Measurements from ENCODE around the gene MDFIC2. TPM values are rescaled to one million over a fixed set of nuclear protein-coding genes. Genes with fewer than 3 reads are reported as not detected.
"Not testable (repeated sequence)": the region's sequence is repeated elsewhere in the genome, so short reads cannot be mapped to it uniquely, and the experiment has no call there.

The MDFIC2 gene
- total RNA-seq, 1 experiment from 2014 or later, result 1.3 TPM

- Histone ChIP-seq H3K9me3 (no peaks in the 10 kb centered on the region; the same call in 1 of the 2 replicates), H3K4me3 (no peak overlapping the region), H3K27me3 (no peaks in the 10 kb centered on the region), H3K36me3 (no peaks in the 10 kb centered on the region)
- no peak for DNase-seq
Observed at GRCh38 chr3:70227437-70227836, 85.0 kb downstream of the MDFIC2 start.

GRCh38 chr3:70225146-70225545, 87.3 kb downstream of the MDFIC2 start:
- H3K27me3 ChIP-seq, result no peaks in the 10 kb centered on the region
- DNase-seq, result no peak

GRCh38 chr3:70224337-70224736, 88.1 kb downstream of the MDFIC2 start:
- H3K4me3 ChIP-seq, result no peak overlapping the region
- H3K27me3 ChIP-seq, result no peaks in the 10 kb centered on the region
- H3K36me3 ChIP-seq, result no peaks in the 10 kb centered on the region
- no peak for DNase-seq
- H3K9me3 ChIP-seq, result no peaks in the 10 kb centered on the region; the same call in 1 of the 2 replicates

More at GRCh38 chr3:70225146-70225545, 87.3 kb downstream of the MDFIC2 start:
- no peaks in the 10 kb centered on the region; the same call in 1 of the 2 replicates for H3K9me3 ChIP-seq
- H3K4me3 ChIP-seq, result no peak overlapping the region
- no peaks in the 10 kb centered on the region for H3K36me3 ChIP-seq

GRCh38 chr3:70218471-70218870, 94.0 kb downstream of the MDFIC2 start:
- H3K36me3 ChIP-seq, result no peaks in the 10 kb centered on the region
- H3K4me3 ChIP-seq, result no peak overlapping the region
- H3K27me3 ChIP-seq, result no peaks in the 10 kb centered on the region
- no peaks in the 10 kb centered on the region for H3K9me3 ChIP-seq
- no peak for DNase-seq

- H3K36me3 ChIP-seq, H3K4me3 ChIP-seq, DNase-seq, H3K27me3 ChIP-seq, H3K9me3 ChIP-seq: not testable (repeated sequence)
Observed at GRCh38 chr3:70211274-70211673, 101.2 kb downstream of the MDFIC2 start.

GRCh38 chr3:70201975-70202374, 110.5 kb downstream of the MDFIC2 start:
- Histone ChIP-seq H3K4me3 (no peak overlapping the region), H3K27me3 (no peaks in the 10 kb centered on the region), H3K36me3 (no peaks in the 10 kb centered on the region), H3K9me3 (no peaks in the 10 kb centered on the region)
- no peak for DNase-seq

- Histone ChIP-seq H3K36me3 (no peaks in the 10 kb centered on the region), H3K4me3 (no peak overlapping the region), H3K27me3 (no peaks in the 10 kb centered on the region), H3K9me3 (no peaks in the 10 kb centered on the region)
- no peak for DNase-seq
Observed at GRCh38 chr3:70189884-70190473, 122.5 kb downstream of the MDFIC2 start.

GRCh38 chr3:70186221-70186620, 126.2 kb downstream of the MDFIC2 start:
- no peak for DNase-seq
- H3K36me3 ChIP-seq, result no peaks in the 10 kb centered on the region
- no peaks in the 10 kb centered on the region for H3K9me3 ChIP-seq
- H3K27me3 ChIP-seq, result no peaks in the 10 kb centered on the region
- H3K4me3 ChIP-seq, result no peak overlapping the region

GRCh38 chr3:70185661-70186060, 126.8 kb downstream of the MDFIC2 start:
- Histone ChIP-seq H3K4me3 (no peak overlapping the region), H3K9me3 (no peaks in the 10 kb centered on the region), H3K27me3 (no peaks in the 10 kb centered on the region), H3K36me3 (no peaks in the 10 kb centered on the region)
- no peak for DNase-seq

- no peak overlapping the region for H3K4me3 ChIP-seq
- H3K36me3 ChIP-seq, result no peaks in the 10 kb centered on the region
- H3K27me3 ChIP-seq, result no peaks in the 10 kb centered on the region
- H3K9me3 ChIP-seq, result no peaks in the 10 kb centered on the region
- no peak for DNase-seq
Observed at GRCh38 chr3:70183781-70184504, 128.5 kb downstream of the MDFIC2 start.

- no peak for DNase-seq
- Histone ChIP-seq H3K9me3 (no peaks in the 10 kb centered on the region), H3K36me3 (no peaks in the 10 kb centered on the region), H3K4me3 (no peak overlapping the region), H3K27me3 (no peaks in the 10 kb centered on the region)
Observed at GRCh38 chr3:70182166-70182565, 130.3 kb downstream of the MDFIC2 start.

GRCh38 chr3:70180664-70181063, 131.8 kb downstream of the MDFIC2 start:
- H3K27me3 ChIP-seq, result no peaks in the 10 kb centered on the region
- no peaks in the 10 kb centered on the region for H3K36me3 ChIP-seq
- no peak for DNase-seq
- no peak overlapping the region for H3K4me3 ChIP-seq
- H3K9me3 ChIP-seq, result no peaks in the 10 kb centered on the region

GRCh38 chr3:70179111-70179510, 133.3 kb downstream of the MDFIC2 start:
- Histone ChIP-seq H3K9me3 (no peaks in the 10 kb centered on the region), H3K4me3 (no peak overlapping the region), H3K27me3 (no peaks in the 10 kb centered on the region), H3K36me3 (no peaks in the 10 kb centered on the region)
- DNase-seq, result no peak

- H3K27me3 ChIP-seq, result no peaks in the 10 kb centered on the region
- H3K4me3 ChIP-seq, result no peak overlapping the region
- DNase-seq, result no peak
- no peaks in the 10 kb centered on the region for H3K36me3 ChIP-seq
- no peaks in the 10 kb centered on the region for H3K9me3 ChIP-seq
Observed at GRCh38 chr3:70177881-70178645, 134.4 kb downstream of the MDFIC2 start.

- no peaks in the 10 kb centered on the region for H3K36me3 ChIP-seq
- no peak overlapping the region for H3K4me3 ChIP-seq
- no peaks in the 10 kb centered on the region for H3K9me3 ChIP-seq
- DNase-seq, result no peak
- no peaks in the 10 kb centered on the region for H3K27me3 ChIP-seq
Observed at GRCh38 chr3:70176224-70176623, 136.2 kb downstream of the MDFIC2 start.

GRCh38 chr3:70156808-70157207, 155.6 kb downstream of the MDFIC2 start:
- Histone ChIP-seq H3K36me3 (no peaks in the 10 kb centered on the region), H3K4me3 (no peak overlapping the region), H3K9me3 (no peaks in the 10 kb centered on the region), H3K27me3 (no peaks in the 10 kb centered on the region)
- DNase-seq, result no peak

GRCh38 chr3:70150599-70150998, 161.8 kb downstream of the MDFIC2 start:
- H3K9me3 ChIP-seq, result no peaks in the 10 kb centered on the region
- H3K36me3 ChIP-seq, result no peaks in the 10 kb centered on the region
- no peaks in the 10 kb centered on the region for H3K27me3 ChIP-seq

More at GRCh38 chr3:70150599-70150998, 161.8 kb downstream of the MDFIC2 start:
- DNase-seq, result no peak
- no peak overlapping the region for H3K4me3 ChIP-seq

Data from MG63 (cell line).